Measurements from ENCODE around the gene SMIM33.

DNA sequence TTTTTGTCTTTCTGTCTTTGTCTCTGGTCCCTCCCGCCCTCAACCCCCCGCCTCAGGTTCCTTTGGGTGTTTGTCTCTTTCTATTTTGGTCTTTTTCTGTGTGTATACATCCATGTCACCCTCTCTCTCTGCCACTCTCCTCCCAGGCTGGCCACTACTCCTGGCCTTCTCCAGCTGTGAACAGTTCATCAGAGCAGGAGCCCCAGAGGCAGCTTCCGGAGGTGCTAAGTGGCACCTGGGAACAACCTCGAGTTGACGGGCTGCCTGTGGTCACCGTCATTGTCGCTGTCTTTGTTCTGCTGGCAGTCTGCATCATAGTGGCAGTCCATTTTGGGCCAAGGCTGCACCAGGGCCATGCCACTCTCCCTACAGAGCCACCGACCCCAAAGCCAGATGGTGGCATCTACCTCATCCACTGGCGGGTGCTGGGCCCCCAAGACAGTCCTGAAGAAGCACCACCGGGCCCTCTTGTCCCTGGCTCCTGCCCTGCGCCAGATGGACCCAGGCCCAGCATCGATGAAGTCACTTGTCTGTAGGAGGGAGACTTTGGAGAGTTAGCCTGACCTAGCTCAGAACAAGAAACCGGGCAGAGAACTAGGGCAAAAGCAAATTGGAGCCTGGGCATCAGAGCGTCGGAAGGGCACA, 1.7 kb downstream of the SMIM33 start:
- TF ChIP-seq, protein P1, sequence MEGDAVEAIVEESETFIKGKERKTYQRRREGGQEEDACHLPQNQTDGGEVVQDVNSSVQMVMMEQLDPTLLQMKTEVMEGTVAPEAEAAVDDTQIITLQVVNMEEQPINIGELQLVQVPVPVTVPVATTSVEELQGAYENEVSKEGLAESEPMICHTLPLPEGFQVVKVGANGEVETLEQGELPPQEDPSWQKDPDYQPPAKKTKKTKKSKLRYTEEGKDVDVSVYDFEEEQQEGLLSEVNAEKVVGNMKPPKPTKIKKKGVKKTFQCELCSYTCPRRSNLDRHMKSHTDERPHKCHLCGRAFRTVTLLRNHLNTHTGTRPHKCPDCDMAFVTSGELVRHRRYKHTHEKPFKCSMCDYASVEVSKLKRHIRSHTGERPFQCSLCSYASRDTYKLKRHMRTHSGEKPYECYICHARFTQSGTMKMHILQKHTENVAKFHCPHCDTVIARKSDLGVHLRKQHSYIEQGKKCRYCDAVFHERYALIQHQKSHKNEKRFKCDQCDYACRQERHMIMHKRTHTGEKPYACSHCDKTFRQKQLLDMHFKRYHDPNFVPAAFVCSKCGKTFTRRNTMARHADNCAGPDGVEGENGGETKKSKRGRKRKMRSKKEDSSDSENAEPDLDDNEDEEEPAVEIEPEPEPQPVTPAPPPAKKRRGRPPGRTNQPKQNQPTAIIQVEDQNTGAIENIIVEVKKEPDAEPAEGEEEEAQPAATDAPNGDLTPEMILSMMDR (IDR thresholded peaks at IDR 0.05): no peak
- no peak for TF ChIP-seq POLR2A (IDR thresholded peaks at IDR 0.05)
